BE2C (cell line): ENCODE measurements around the gene SERGEF.
A peak's percentile ranks its signal among the peaks of the same experiment; 100 is the strongest.

Experiments used
- DNase-seq: peaks from one replicate; pipeline ENCODE4 v3.0.0-alpha.2; 2020
- H3K27me3 ChIP-seq: fragments of 250-450 bp; sonication (Bioruptor Pico); 2 replicates; pipeline ENCODE4 v1.5.1; 2020; ENCODE audit warnings: mild to moderate bottlenecking
- H3K36me3 ChIP-seq: fragments of 250-450 bp; sonication (Bioruptor Pico); 2 replicates; pipeline ENCODE4 v1.5.1; 2020; ENCODE audit warnings: mild to moderate bottlenecking
- H3K4me1 ChIP-seq: fragments of 250-450 bp; sonication (Bioruptor Pico); 2 replicates; pipeline ENCODE4 v1.5.1; 2020
- H3K4me3 ChIP-seq: 2 replicates; pipeline ENCODE4 v1.5.1; 2011; ENCODE audit warnings: low read depth, low read length
- H3K9me3 ChIP-seq: fragments of 250-450 bp; sonication (Bioruptor Pico); 2 replicates; pipeline ENCODE4 v1.5.1; 2020
- CTCF ChIP-seq: IDR thresholded peaks from 2 replicates; pipeline ENCODE4 v1.5.1; 2012; ENCODE audit warnings: mild to moderate bottlenecking, low read depth, low read length

SERGEF gene

GRCh38 chr11:17853280-17853679 lies 159.6 kb downstream of the SERGEF start:
- Histone ChIP-seq H3K9me3 (no peaks in the 10 kb centered on the region), H3K4me1 (no peaks in the 10 kb centered on the region), H3K4me3 (no peak overlapping the region), H3K27me3 (no peaks in the 10 kb centered on the region), H3K36me3 (no peaks in the 10 kb centered on the region)
- no peak for DNase-seq
- no peak for TF ChIP-seq CTCF

GRCh38 chr11:17852246-17852645 lies 160.6 kb downstream of the SERGEF start:
- Histone ChIP-seq H3K4me3 (no peak overlapping the region), H3K27me3 (no peaks in the 10 kb centered on the region), H3K4me1 (no peaks in the 10 kb centered on the region), H3K9me3 (no peaks in the 10 kb centered on the region), H3K36me3 (no peaks in the 10 kb centered on the region)
- DNase-seq = no peak
- TF ChIP-seq CTCF = no peak

GRCh38 chr11:17851697-17852096 lies 161.2 kb downstream of the SERGEF start:
- Histone ChIP-seq H3K36me3 (no peaks in the 10 kb centered on the region), H3K27me3 (no peaks in the 10 kb centered on the region), H3K4me3 (no peak overlapping the region), H3K4me1 (no peaks in the 10 kb centered on the region), H3K9me3 (no peaks in the 10 kb centered on the region)
- TF ChIP-seq CTCF = no peak
- DNase-seq = no peak

GRCh38 chr11:17850336-17850735 lies 162.5 kb downstream of the SERGEF start:
- no peak overlapping the region for H3K4me3 ChIP-seq
- TF ChIP-seq CTCF = no peak
- H3K9me3 ChIP-seq = no peaks in the 10 kb centered on the region
- no peaks in the 10 kb centered on the region for H3K4me1 ChIP-seq
- no peaks in the 10 kb centered on the region for H3K27me3 ChIP-seq
- no peaks in the 10 kb centered on the region for H3K36me3 ChIP-seq
- DNase-seq = no peak

GRCh38 chr11:17848715-17849114 lies 164.1 kb downstream of the SERGEF start:
- Histone ChIP-seq H3K36me3 (no peaks in the 10 kb centered on the region), H3K4me1 (no peaks in the 10 kb centered on the region), H3K27me3 (no peaks in the 10 kb centered on the region), H3K4me3 (no peak overlapping the region), H3K9me3 (no peaks in the 10 kb centered on the region)
- no peak for DNase-seq
- no peak for TF ChIP-seq CTCF

GRCh38 chr11:17846852-17847453 lies 165.9 kb downstream of the SERGEF start:
- H3K4me3 ChIP-seq = no peak overlapping the region
- DNase-seq = peak; percentile 19
- TF ChIP-seq CTCF = peak; percentile 27; the same call in 1 of the 2 replicates
- H3K4me1 ChIP-seq = no peaks in the 10 kb centered on the region
- no peaks in the 10 kb centered on the region for H3K27me3 ChIP-seq
- no peaks in the 10 kb centered on the region for H3K9me3 ChIP-seq
- no peaks in the 10 kb centered on the region for H3K36me3 ChIP-seq
